ENCODE data around the gene UQCRC1. TPM values are rescaled to one million over a fixed set of nuclear protein-coding genes. Genes with fewer than 3 reads are reported as not detected.

UQCRC1 gene
- polyA plus RNA-seq, 2 of the 4 experiments (the other 2 are of a cell fraction) = 256 to 279 TPM

DNA sequence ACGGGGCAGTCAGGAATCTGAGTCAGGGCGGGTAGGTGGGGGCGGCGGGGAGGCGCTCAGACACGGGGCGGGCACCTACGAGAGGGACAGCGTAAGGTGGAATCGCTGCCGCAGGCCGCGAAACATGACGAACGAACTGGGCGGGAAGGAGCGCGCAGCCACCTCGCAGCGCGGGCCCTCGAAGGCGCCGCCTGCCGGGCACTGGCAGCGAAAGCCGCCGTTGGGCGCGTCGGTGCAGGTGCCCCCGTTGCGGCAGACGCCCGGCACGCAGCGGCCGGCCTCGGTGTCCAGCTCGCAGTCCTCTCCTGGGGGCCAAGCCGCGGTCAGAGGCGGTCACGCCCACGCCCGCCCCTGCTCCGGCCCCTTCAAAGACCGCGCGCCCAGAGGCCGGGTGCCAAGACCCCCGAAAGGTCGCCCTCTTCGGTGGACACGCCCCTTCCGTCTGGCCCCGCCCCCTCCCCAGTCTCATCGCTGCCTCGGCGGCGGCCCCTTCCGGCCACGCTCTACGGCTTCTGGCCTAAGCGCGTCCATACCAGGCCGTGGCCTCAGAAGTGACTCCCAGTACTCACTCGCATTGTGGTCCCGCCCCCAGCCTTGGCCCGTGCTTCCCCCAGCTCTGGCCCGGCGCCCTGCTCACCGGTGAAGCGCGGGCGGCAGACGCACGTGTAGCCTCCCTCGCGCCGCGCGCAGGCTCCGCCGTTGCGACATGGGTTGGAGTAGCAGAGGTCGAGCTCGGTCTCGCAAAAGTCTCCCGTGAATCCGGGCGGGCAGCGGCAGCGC is 46.8 kb upstream of the UQCRC1 start:
- H3K4me2 ChIP-seq = peak overlapping the region; percentile 71
- DNase-seq (ENCODE audit: low read depth in 1 of 2, low spot score in 1 of 2) (peak; percentile 81 to 82), ATAC-seq (peak; percentile 78 to 88), FAIRE-seq (no peak)
- CTCF ChIA-PET = interaction anchor here (0.6 to 6.3 kb wide), 16 partner anchors 12 to 319 kb away, joined by 3 to 46 read pairs (median 4); partner anchors contain the start of genes SLC26A6 and UCN2
- peak overlapping the region; percentile 75 to 88 for H3K27ac ChIP-seq
- no peaks in the 10 kb centered on the region for H3K9me3 ChIP-seq
- H3K4me1 ChIP-seq = peaks cover 9% of the 10 kb centered on the region; the same call in 1 of the 3 replicates
- TF ChIP-seq RNF2 (IDR thresholded peaks at IDR 0.05; ENCODE audit: borderline replicate concordance, low read depth) (no peak), ESRRA (IDR thresholded peaks at IDR 0.05; ENCODE audit: borderline replicate concordance, low read length) (no peak), JUN (IDR thresholded peaks at IDR 0.05) (peak in 1 of 2 experiments; percentile 38; a peak in 1 of 5 replicates), SMC3 (IDR thresholded peaks at IDR 0.05) (peak; percentile 74), CBX2 (IDR thresholded peaks at IDR 0.05; ENCODE audit: borderline replicate concordance, low read depth) (no peak), ZFP36 (IDR thresholded peaks at IDR 0.05; ENCODE audit: borderline replicate concordance, partially characterized antibody) (no peak), RAD21 (conservative IDR thresholded peaks at IDR 0.05 in 1 of 2, IDR thresholded peaks at IDR 0.05 in 1 of 2) (peak; percentile 38 to 59; a peak in 4 of 5 replicates), MAFK (IDR thresholded peaks at IDR 0.05; ENCODE audit: partially characterized antibody) (no peak), EHMT2 (IDR thresholded peaks at IDR 0.05; ENCODE audit: low read depth) (no peak), POLR2A (IDR thresholded peaks at IDR 0.05; ENCODE audit: low read length) (0 out of 2 replicates have a peak, but pooled peaks have one; percentile 23), ZSCAN20 (CRISPR knock-in tag; IDR thresholded peaks at IDR 0.05) (no peak)
- TF ChIP-seq, protein P1, sequence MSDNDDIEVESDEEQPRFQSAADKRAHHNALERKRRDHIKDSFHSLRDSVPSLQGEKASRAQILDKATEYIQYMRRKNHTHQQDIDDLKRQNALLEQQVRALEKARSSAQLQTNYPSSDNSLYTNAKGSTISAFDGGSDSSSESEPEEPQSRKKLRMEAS (IDR thresholded peaks at IDR 0.05) = peak; percentile 76
- TF ChIP-seq, protein P2, sequence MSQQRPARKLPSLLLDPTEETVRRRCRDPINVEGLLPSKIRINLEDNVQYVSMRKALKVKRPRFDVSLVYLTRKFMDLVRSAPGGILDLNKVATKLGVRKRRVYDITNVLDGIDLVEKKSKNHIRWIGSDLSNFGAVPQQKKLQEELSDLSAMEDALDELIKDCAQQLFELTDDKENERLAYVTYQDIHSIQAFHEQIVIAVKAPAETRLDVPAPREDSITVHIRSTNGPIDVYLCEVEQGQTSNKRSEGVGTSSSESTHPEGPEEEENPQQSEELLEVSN (IDR thresholded peaks at IDR 0.05; ENCODE audit: borderline replicate concordance, low read depth) = peak; percentile 91
- TF ChIP-seq, protein P3, sequence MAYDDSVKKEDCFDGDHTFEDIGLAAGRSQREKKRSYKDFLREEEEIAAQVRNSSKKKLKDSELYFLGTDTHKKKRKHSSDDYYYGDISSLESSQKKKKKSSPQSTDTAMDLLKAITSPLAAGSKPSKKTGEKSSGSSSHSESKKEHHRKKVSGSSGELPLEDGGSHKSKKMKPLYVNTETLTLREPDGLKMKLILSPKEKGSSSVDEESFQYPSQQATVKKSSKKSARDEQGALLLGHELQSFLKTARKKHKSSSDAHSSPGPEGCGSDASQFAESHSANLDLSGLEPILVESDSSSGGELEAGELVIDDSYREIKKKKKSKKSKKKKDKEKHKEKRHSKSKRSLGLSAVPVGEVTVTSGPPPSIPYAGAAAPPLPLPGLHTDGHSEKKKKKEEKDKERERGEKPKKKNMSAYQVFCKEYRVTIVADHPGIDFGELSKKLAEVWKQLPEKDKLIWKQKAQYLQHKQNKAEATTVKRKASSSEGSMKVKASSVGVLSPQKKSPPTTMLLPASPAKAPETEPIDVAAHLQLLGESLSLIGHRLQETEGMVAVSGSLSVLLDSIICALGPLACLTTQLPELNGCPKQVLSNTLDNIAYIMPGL (CRISPR knock-in tag; IDR thresholded peaks at IDR 0.05; ENCODE audit: borderline replicate concordance) = no peak
- TF ChIP-seq, protein P4, sequence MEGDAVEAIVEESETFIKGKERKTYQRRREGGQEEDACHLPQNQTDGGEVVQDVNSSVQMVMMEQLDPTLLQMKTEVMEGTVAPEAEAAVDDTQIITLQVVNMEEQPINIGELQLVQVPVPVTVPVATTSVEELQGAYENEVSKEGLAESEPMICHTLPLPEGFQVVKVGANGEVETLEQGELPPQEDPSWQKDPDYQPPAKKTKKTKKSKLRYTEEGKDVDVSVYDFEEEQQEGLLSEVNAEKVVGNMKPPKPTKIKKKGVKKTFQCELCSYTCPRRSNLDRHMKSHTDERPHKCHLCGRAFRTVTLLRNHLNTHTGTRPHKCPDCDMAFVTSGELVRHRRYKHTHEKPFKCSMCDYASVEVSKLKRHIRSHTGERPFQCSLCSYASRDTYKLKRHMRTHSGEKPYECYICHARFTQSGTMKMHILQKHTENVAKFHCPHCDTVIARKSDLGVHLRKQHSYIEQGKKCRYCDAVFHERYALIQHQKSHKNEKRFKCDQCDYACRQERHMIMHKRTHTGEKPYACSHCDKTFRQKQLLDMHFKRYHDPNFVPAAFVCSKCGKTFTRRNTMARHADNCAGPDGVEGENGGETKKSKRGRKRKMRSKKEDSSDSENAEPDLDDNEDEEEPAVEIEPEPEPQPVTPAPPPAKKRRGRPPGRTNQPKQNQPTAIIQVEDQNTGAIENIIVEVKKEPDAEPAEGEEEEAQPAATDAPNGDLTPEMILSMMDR (IDR thresholded peaks at IDR 0.05) = peak; percentile 69
- TF ChIP-seq, protein P5, sequence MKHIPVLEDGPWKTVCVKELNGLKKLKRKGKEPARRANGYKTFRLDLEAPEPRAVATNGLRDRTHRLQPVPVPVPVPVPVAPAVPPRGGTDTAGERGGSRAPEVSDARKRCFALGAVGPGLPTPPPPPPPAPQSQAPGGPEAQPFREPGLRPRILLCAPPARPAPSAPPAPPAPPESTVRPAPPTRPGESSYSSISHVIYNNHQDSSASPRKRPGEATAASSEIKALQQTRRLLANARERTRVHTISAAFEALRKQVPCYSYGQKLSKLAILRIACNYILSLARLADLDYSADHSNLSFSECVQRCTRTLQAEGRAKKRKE (CRISPR knock-in tag; IDR thresholded peaks at IDR 0.05; ENCODE audit: low read depth) = no peak
- H3K4me3 ChIP-seq = peak overlapping the region; percentile 51
- POLR2A ChIA-PET = no interaction called here
- 71% methylated on average over 17 of the region's 94 CpGs for WGBS (ENCODE audit: missing lambda C conversion rate)

DNA sequence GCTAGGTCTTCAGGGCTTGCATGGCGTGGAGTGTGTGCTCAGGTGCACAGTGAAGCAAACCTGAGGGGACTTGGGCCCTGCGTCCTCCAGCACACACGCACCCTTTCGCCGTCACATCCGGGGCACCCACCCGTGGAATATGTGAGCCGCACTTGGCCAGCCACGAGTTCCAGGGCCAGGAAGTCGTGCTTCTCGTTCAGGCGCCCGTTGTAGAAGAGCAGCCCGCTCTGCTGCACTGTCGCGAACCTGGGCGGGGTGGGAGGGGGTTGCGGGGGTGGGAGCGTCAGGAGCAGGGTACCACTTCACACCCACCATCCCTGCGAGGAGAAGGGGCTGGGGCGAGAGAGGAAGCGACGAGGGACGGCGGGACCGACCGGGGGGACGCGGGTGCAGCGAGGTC is 46.2 kb upstream of the UQCRC1 start:
- peak overlapping the region; percentile 51 for H3K4me3 ChIP-seq
- H3K4me1 ChIP-seq = peaks cover 9% of the 10 kb centered on the region; the same call in 1 of the 3 replicates
- POLR2A ChIA-PET = no interaction called here
- no peak for DNase-seq (ENCODE audit: low read depth in 1 of 2, low spot score in 1 of 2)
- WGBS (ENCODE audit: missing lambda C conversion rate) = no CpG with 5 or more reads among the region's 30 CpGs
- no peaks in the 10 kb centered on the region for H3K9me3 ChIP-seq
- no peak for FAIRE-seq
- no peak for ATAC-seq
- H3K4me2 ChIP-seq = peak overlapping the region; percentile 71
- TF ChIP-seq, protein P6, sequence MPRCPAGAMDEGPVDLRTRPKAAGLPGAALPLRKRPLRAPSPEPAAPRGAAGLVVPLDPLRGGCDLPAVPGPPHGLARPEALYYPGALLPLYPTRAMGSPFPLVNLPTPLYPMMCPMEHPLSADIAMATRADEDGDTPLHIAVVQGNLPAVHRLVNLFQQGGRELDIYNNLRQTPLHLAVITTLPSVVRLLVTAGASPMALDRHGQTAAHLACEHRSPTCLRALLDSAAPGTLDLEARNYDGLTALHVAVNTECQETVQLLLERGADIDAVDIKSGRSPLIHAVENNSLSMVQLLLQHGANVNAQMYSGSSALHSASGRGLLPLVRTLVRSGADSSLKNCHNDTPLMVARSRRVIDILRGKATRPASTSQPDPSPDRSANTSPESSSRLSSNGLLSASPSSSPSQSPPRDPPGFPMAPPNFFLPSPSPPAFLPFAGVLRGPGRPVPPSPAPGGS (IDR thresholded peaks at IDR 0.05) = no peak
- TF ChIP-seq NPAS2 (CRISPR knock-in tag; IDR thresholded peaks at IDR 0.05; ENCODE audit: borderline replicate concordance) = no peak
- TF ChIP-seq MYC (IDR thresholded peaks at IDR 0.05; ENCODE audit: borderline replicate concordance, low read length) = no peak
- no peak for TF ChIP-seq FOSB (CRISPR knock-in tag; IDR thresholded peaks at IDR 0.05)
- TF ChIP-seq CBX2 (IDR thresholded peaks at IDR 0.05; ENCODE audit: borderline replicate concordance, low read depth) = no peak
- TF ChIP-seq, protein P7, sequence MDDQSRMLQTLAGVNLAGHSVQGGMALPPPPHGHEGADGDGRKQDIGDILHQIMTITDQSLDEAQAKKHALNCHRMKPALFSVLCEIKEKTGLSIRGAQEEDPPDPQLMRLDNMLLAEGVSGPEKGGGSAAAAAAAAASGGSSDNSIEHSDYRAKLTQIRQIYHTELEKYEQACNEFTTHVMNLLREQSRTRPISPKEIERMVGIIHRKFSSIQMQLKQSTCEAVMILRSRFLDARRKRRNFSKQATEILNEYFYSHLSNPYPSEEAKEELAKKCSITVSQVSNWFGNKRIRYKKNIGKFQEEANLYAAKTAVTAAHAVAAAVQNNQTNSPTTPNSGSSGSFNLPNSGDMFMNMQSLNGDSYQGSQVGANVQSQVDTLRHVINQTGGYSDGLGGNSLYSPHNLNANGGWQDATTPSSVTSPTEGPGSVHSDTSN (IDR thresholded peaks at IDR 0.05) = no peak
- H3K27ac ChIP-seq = peak overlapping the region; percentile 75 to 88
- CTCF ChIA-PET = interaction anchor here (0.6 to 6.3 kb wide), 8 partner anchors 15 to 320 kb away, joined by 3 to 46 read pairs (median 5); partner anchors contain the start of genes SLC26A6 and UCN2

Data from A549 (cell line).